ENCODE data around the gene LCP2.

LCP2 gene

DNA sequence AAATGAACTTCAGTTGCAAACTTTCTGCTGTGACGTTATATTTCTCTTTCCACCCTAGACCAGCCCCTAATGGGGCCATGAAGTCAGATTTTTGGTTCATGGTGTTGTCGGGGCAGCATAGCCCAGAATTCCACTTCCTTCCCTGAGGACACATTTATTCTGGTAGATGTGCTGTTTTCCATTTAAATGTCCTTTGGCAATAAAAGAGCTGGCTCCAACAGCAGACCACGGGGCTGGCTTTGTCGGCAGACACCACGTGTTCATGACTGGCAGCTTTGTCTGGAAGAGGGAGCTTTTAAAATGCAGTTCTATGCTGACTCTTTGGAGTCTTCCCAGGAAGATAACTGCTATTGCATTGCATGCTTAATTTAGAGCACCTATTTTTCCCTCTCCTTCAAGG lies 17.6 kb upstream of the LCP2 start:
- DNase-seq (ENCODE audit: low read depth), result no peak

GRCh38 chr5:170314541-170315095 lies 17.0 kb upstream of the LCP2 start:
- DNase-seq (ENCODE audit: low read depth), result no peak

GRCh38 chr5:170313816-170314215 lies 16.2 kb upstream of the LCP2 start:
- no peak for DNase-seq (ENCODE audit: low read depth)

- no peak for DNase-seq (ENCODE audit: low read depth)
Observed at GRCh38 chr5:170313344-170313743, 15.8 kb upstream of the LCP2 start.

DNA sequence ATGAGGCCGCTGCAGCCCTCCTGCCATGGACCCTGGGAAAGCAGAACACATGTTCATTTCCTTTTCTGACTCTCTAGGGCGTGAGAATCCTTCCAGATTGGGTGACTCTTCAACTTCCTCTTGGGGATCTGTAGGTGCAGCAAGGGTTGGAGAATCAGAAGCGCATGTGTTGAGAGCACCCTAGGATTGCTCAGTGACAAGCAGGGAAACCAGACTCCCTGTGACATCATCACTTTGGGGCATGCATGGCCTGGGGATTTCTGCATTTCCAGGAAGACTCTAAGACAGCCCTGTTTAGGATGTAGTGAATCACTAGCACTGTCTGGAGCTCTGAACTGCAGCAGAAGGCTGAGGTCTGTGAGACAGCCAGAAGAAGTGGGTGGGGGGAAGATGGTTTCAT lies 15.1 kb upstream of the LCP2 start:
- DNase-seq (ENCODE audit: low read depth), result peak; percentile 51

GRCh38 chr5:170312301-170312595 lies 14.7 kb upstream of the LCP2 start:
- no peak for DNase-seq (ENCODE audit: low read depth)

- DNase-seq (ENCODE audit: low read depth), result no peak
Observed at GRCh38 chr5:170311511-170312300, 14.1 kb upstream of the LCP2 start.

DNA sequence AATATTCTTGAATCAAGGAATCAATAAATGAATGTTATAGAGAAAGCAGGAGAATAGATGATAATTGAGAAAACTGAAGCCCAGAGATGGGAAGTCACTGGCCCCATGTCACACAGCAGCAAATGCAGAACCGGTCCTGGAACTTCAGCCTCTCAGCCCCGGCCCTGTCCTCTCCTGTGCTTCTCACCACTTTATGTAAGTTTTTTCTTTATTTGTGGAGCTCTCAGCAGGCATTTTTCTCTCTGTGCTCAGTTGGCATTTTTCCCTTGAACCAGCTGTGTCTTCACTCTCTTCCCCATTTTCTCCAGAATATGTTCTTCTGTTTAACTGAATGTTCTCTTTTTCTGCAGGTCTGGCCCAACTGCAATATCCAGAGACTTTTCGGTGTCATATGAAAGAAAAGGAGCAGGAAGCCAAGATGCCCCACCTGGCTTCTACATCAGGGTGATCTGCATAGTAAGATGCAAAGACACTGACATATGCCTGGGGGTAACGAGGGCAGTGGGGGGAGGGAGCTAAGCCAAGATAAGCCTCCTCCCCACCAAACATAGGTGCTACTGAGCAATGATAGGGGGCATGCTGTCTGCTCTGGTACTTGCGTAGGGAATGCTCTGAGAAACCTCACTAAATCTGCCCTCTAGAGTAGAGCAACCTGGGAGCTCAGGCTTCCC lies 12.8 kb upstream of the LCP2 start:
- DNase-seq (ENCODE audit: low read depth), result no peak

DNA sequence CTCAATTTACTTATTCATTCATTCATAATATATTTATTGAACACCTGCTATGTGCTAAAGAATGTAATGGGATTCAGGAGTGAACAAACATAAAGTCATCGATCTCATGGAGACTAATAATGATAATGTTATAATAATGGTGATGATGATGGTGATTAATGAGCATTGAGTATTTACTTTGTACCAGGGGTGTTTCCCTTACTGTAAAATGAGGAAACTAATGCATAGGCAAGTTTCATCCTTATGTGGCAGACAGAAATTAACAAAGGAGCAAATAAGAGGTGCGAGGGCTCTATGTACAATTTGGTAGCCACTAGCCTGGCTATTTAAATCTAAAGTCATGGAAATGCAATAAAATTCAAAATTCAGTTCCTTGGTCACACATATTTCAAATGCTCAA lies 11.1 kb upstream of the LCP2 start:
- no peak for DNase-seq (ENCODE audit: low read depth)

DNA sequence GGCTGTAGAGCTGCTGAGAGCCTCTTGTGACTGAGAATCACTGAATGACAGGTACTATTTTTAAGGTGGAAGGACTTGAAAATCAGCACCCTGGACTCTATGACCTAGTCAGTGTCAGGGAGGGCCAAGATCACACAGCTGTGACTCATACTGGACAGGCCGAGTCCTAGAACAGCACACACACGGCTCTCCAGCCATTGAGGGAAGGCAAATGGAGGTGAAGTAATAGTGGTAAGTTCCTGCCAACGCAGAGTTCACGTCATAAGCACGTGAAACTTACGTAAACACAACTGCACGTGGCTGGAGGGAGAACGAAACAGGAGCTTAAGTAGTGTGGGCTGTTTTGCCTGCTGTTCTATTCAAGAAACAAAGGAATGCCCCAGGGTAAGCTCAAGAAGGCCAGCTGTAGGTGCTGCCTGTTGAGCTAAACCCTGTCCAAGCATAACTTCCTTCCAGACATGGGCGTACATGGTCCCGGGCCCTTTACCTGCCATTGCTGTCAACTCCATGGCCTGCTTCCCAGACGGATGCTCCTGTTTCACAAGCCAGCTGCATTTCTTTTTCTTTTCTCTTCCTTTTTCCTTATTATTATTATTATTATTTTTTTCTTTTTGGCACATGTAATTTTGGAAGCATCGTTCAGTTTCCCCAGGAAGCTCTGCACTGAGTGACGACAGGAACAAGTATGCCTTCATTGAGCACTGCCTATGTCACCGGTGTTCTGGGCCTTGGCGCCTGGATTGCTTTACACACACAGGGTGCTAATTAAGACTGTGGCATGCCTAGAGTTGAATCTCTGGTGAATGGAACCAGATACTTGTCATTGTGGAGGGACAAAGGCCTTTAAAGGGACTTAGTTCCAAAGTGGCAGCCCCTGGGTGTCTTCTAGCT lies 10.2 kb upstream of the LCP2 start:
- no peak for DNase-seq (ENCODE audit: low read depth)

DNA sequence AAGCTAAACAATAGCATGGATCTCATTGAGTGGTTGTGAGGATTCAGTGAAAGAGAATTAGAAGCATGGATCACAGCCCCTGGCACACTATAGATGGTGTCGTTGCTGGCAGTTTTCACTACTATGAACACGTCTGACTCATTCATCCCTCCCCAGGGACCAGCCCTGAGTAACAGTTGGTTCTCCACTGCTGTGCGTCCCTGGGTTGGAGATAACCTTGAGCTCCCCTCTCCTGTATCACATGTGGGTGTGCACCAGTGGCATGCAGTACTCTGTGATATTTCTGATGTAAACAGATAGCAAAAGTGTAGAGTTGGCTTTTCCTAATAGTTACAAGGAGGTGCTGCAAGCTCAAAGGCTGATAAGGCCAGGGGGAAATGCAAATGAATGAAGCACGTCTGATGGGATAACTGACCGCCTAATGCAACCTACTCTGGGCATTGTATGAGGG lies 8.8 kb upstream of the LCP2 start:
- DNase-seq (ENCODE audit: low read depth), result no peak

DNA sequence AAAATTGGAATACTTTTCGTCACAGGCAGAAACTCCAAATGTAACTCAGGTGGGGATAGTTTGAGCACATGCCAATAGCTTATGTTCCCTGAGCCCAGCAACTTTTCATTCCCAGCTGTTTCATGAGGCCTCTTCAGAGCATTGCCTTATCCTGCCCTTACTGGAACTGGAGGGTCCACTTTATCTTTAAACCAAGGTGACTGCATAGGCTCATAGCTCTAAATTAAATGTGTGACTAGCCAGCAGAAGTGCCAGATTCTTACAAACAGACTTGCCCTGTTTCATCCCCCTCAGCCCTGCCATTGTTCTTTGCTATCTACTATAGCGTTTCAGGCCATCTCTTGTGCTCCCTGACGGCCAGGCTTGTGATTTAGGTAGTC lies 8.1 kb upstream of the LCP2 start:
- no peak for DNase-seq (ENCODE audit: low read depth)

DNA sequence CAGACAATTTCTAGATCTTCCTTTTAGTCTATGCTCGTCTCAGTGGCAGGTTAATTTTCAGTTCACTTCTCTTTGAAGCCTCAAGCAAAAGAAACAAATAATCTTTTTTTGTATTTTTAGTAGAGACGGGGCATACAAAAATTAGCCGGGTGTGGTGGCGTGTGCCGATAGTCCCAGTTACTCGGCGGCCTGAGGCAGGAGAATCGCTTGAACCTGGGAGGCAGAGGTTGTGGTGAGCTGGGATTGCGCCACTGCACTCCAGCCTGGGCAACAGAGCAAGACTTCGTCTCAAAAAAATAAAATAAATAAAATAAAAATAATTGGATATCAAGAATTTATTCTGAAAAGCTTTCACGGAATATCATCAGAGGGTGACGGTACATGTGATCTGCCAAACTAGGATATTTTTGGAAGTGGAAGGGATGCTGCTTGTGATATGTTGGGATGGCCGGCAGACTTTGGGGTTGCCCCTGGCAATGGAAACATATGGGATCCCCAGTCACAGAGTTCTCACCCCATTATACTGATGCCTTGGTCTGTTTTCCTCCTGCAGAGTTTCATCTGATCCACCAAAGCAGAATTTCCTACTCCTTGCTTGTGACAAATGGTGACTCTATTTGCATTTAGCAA lies 7.6 kb upstream of the LCP2 start:
- DNase-seq (ENCODE audit: low read depth), result no peak

GRCh38 chr5:170303549-170303948 lies 6.0 kb upstream of the LCP2 start:
- DNase-seq (ENCODE audit: low read depth), result no peak

- DNase-seq (ENCODE audit: low read depth), result peak; percentile 69
Observed at GRCh38 chr5:170302653-170303501, 5.3 kb upstream of the LCP2 start.

DNA sequence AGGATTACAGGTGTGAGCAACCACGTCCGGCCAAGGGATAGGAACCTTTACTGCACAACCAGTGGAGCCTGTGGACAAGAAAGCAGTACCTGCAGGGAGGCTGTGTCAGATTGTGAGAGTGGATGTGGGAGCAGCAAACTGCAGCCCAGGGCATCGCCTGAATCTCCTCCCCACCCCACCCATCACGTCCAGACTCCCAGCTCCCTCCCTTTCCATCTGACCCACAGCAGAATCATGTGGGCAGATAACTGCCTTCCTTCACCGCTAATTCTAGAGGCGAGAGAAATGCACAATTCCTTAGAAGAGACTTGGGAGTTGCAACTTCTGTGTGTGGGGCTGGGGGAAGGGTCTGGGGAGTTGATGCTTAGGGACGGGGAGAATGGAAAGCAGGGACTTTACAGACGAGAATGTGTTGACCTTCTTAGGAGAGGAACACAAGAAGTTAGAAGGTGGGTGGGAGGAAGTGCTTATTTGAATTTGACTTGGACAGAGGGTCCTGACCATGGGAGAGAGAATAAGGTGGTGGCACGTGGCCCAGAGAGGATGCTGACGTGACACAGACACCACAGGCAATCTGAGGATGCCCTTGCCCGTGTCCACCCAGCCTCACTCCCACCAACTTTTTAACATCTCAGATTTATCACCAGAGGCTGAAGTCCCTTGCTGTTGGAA lies 4.5 kb upstream of the LCP2 start:
- DNase-seq (ENCODE audit: low read depth), result no peak

GRCh38 chr5:170301149-170301548 lies 3.6 kb upstream of the LCP2 start:
- DNase-seq (ENCODE audit: low read depth), result no peak

DNA sequence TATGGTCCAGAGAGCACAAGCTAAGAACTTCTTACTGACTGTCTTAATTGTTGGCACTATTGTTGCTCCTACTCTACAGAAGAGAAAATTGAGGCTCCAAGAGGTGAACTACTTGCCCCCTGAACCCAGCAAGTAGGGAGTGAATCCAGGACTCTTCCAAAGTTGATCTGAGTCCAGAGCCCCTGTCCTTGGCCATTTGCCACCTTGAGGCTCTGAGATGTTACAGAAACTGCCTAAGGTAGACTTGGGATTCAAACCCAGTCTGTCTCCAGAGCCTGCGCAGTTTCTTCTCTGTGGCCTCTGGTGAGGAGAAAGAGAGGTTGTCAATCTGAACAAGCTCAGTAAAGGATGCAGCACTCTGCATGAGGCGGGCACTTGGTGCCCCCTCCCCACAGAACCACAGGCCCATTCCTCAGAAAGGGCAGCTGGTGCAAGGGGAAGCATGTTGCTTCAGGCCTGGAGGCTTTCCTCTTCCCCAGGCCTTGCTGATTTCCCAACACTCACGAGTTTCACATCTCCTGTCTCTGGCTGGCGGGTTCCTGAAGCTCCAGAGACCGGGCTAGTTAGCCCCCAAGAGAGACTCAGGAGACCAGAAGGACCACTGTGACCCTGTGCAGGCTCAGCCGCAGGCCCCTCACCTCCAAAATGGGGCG lies 2.9 kb upstream of the LCP2 start:
- no peak for DNase-seq (ENCODE audit: low read depth)

DNA sequence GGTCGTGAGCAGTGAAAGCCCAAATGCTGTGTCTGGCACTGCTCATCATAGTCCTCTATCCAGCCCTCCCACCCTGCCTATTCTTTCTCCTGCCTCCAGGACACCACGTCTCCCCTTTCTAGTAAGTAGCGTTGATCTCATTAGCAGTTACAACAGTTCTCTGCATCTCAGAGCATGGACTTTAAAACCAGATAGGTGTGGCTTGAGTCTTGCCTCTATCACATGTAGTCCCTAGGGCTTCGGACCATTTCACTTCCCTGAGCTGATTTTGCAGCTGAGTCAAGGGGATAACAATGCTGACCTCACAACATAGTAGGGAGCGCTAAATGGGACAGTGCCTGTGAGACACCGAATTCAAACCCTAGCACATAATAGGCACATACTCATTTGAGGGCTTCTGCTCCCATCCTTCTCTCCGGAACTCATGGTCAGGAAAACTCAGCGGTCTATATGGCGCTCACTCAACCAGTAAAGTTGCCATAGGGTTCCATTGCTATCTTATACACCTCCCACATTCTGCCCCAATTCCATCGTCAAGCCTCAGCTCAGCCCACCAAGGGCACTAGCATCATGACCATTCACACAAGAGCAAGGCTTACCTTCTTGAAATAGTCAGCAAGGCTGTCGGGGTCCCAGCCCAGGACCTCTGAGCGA lies 515 bp downstream of the LCP2 start:
- DNase-seq (ENCODE audit: low read depth), result no peak

Data from T follicular helper cell (primary cell).